ENCODE results near the gene OGFR. TPM values are rescaled to one million over a fixed set of nuclear protein-coding genes. Genes with fewer than 3 reads are reported as not detected.

OGFR gene
- total RNA-seq, 1 donor from 2014 or later, result 96.5 TPM

- Histone ChIP-seq H3K9me3 (ENCODE audit: insufficient read depth, low read depth, low read length) (no peaks in the 10 kb centered on the region), H3K36me3 (ENCODE audit: insufficient read depth, low read length) (no peaks in the 10 kb centered on the region), H3K27me3 (ENCODE audit: insufficient read depth, low read length) (peaks cover 10% of the 10 kb centered on the region), H3K4me2 (ENCODE audit: low read length) (no peak overlapping the region), H3K9ac (ENCODE audit: low read length) (no peak overlapping the region), H3K79me2 (ENCODE audit: insufficient read depth, low read length) (no peaks in the 10 kb centered on the region), H3K27ac (ENCODE audit: low read depth, low read length) (no peak overlapping the region), H3K4me1 (ENCODE audit: insufficient read depth, low read length) (no peaks in the 10 kb centered on the region), H3K4me3 (ENCODE audit: insufficient read depth, low read depth, low read length) (no peak overlapping the region), H4K20me1 (ENCODE audit: insufficient read depth, low read length) (no peaks in the 10 kb centered on the region), H2AFZ (ENCODE audit: low read depth, low read length) (no peak overlapping the region)
- FAIRE-seq (no peak), DNase-seq (ENCODE audit: low read depth) (no peak)
- Mint-ChIP-seq H3K27me3 (ENCODE audit: low read depth, unreplicated experiment) (peaks cover 40% of the 10 kb centered on the region), H3K36me3 (ENCODE audit: low read depth, unreplicated experiment) (no peaks in the 10 kb centered on the region), H3K4me3 (ENCODE audit: unreplicated experiment) (no peak overlapping the region), H3K9me3 (ENCODE audit: unreplicated experiment) (no peaks in the 10 kb centered on the region), H3K27ac (ENCODE audit: unreplicated experiment) (no peak overlapping the region), H3K4me1 (ENCODE audit: low read depth, unreplicated experiment) (peaks cover 3% of the 10 kb centered on the region)
- TF ChIP-seq EZH2 (IDR thresholded peaks at IDR 0.05; ENCODE audit: insufficient read depth, low read length), result no peak
- TF ChIP-seq CTCF (IDR thresholded peaks at IDR 0.05; ENCODE audit: insufficient read depth, low read depth, low read length), result no peak
Observed at GRCh38 chr20:62761759-62762131, 42.9 kb upstream of the OGFR start.

GRCh38 chr20:62762376-62762775 is 42.3 kb upstream of the OGFR start:
- FAIRE-seq (no peak), DNase-seq (ENCODE audit: low read depth) (no peak)
- TF ChIP-seq CTCF (IDR thresholded peaks at IDR 0.05; ENCODE audit: insufficient read depth, low read depth, low read length) (no peak), EZH2 (IDR thresholded peaks at IDR 0.05; ENCODE audit: insufficient read depth, low read length) (no peak)
- Histone ChIP-seq H3K4me1 (ENCODE audit: insufficient read depth, low read length) (no peaks in the 10 kb centered on the region), H3K36me3 (ENCODE audit: insufficient read depth, low read length) (no peaks in the 10 kb centered on the region), H3K9me3 (ENCODE audit: insufficient read depth, low read depth, low read length) (no peaks in the 10 kb centered on the region), H3K9ac (ENCODE audit: low read length) (no peak overlapping the region), H3K4me2 (ENCODE audit: low read length) (no peak overlapping the region), H3K27me3 (ENCODE audit: insufficient read depth, low read length) (peaks cover 8% of the 10 kb centered on the region), H3K4me3 (ENCODE audit: insufficient read depth, low read depth, low read length) (no peak overlapping the region), H3K79me2 (ENCODE audit: insufficient read depth, low read length) (no peaks in the 10 kb centered on the region), H3K27ac (ENCODE audit: low read depth, low read length) (no peak overlapping the region), H2AFZ (ENCODE audit: low read depth, low read length) (no peak overlapping the region), H4K20me1 (ENCODE audit: insufficient read depth, low read length) (no peaks in the 10 kb centered on the region)
- peaks cover 36% of the 10 kb centered on the region for H3K27me3 Mint-ChIP-seq (ENCODE audit: low read depth, unreplicated experiment)
- H3K36me3 Mint-ChIP-seq (ENCODE audit: low read depth, unreplicated experiment), result no peaks in the 10 kb centered on the region
- H3K4me3 Mint-ChIP-seq (ENCODE audit: unreplicated experiment), result no peak overlapping the region
- H3K4me1 Mint-ChIP-seq (ENCODE audit: low read depth, unreplicated experiment), result peaks cover 3% of the 10 kb centered on the region
- H3K27ac Mint-ChIP-seq (ENCODE audit: unreplicated experiment), result no peak overlapping the region
- no peaks in the 10 kb centered on the region for H3K9me3 Mint-ChIP-seq (ENCODE audit: unreplicated experiment)

- H4K20me1 ChIP-seq (ENCODE audit: insufficient read depth, low read length), result no peaks in the 10 kb centered on the region
- no peaks in the 10 kb centered on the region for H3K36me3 ChIP-seq (ENCODE audit: insufficient read depth, low read length)
- no peaks in the 10 kb centered on the region for H3K4me1 ChIP-seq (ENCODE audit: insufficient read depth, low read length)
- peaks cover 3% of the 10 kb centered on the region for H3K4me1 Mint-ChIP-seq (ENCODE audit: low read depth, unreplicated experiment)
- no peak overlapping the region for H3K4me3 ChIP-seq (ENCODE audit: insufficient read depth, low read depth, low read length)
- H3K9me3 ChIP-seq (ENCODE audit: insufficient read depth, low read depth, low read length), result no peaks in the 10 kb centered on the region
- H3K79me2 ChIP-seq (ENCODE audit: insufficient read depth, low read length), result no peaks in the 10 kb centered on the region
- no peak overlapping the region for H3K4me2 ChIP-seq (ENCODE audit: low read length)
- no peak overlapping the region for H3K27ac Mint-ChIP-seq (ENCODE audit: unreplicated experiment)
- FAIRE-seq, result no peak
- no peak overlapping the region for H3K9ac ChIP-seq (ENCODE audit: low read length)
- H3K4me3 Mint-ChIP-seq (ENCODE audit: unreplicated experiment), result no peak overlapping the region
- peaks cover 6% of the 10 kb centered on the region for H3K27me3 ChIP-seq (ENCODE audit: insufficient read depth, low read length)
- H2AFZ ChIP-seq (ENCODE audit: low read depth, low read length), result no peak overlapping the region
- H3K36me3 Mint-ChIP-seq (ENCODE audit: low read depth, unreplicated experiment), result no peaks in the 10 kb centered on the region
- TF ChIP-seq CTCF (IDR thresholded peaks at IDR 0.05; ENCODE audit: insufficient read depth, low read depth, low read length), result no peak
- no peak for TF ChIP-seq EZH2 (IDR thresholded peaks at IDR 0.05; ENCODE audit: insufficient read depth, low read length)
- H3K9me3 Mint-ChIP-seq (ENCODE audit: unreplicated experiment), result no peaks in the 10 kb centered on the region
- H3K27ac ChIP-seq (ENCODE audit: low read depth, low read length), result no peak overlapping the region
- no peak for DNase-seq (ENCODE audit: low read depth)
- H3K27me3 Mint-ChIP-seq (ENCODE audit: low read depth, unreplicated experiment), result peaks cover 33% of the 10 kb centered on the region
Observed at GRCh38 chr20:62762801-62763368, 41.8 kb upstream of the OGFR start.

All from astrocyte (in vitro differentiated cells and primary cell).